MCF 10A (cell line): ENCODE results near the gene IL1A. TPM values are rescaled to one million over a fixed set of nuclear protein-coding genes. Genes with fewer than 3 reads are reported as not detected.

Experiments
- BruUV-seq: library from RNA; stranded (reverse); fragments of 400-500 nt; replicated peaks from 2 replicates; lab custom pipeline; 2021; lab: Mats Ljungman, UMichigan
- CTCF ChIA-PET: fragments of 300-600 bp; sonication (Branson Sonifier 250); formaldehyde crosslinking; extraction: SDS; loops from one replicate; lab custom pipeline; 2021; ENCODE audit warnings: antibody characterized with exemption, inconsistent platforms; lab: Yijun Ruan, JAX
- POLR2A ChIA-PET: fragments of 300-600, 350-650 bp; sonication (Branson Sonifier 250); formaldehyde crosslinking; extraction: SDS; loops from one replicate; lab custom pipeline; 2020; ENCODE audit warnings: antibody characterized with exemption, inconsistent platforms; lab: Yijun Ruan, JAX
- DNase-seq: peaks from one replicate; pipeline ENCODE4 v3.0.0-alpha.2; 2018; ENCODE audit not compliant: unreplicated experiment
- H3K27ac Mint-ChIP-seq: one replicate; pipeline ENCODE4 v1.8.0; 2022; ENCODE audit warnings: mild to moderate bottlenecking, low read depth, mixed read lengths; ENCODE audit not compliant: unreplicated experiment
- H3K27me3 Mint-ChIP-seq: one replicate; pipeline ENCODE4 v1.8.0; 2022; ENCODE audit warnings: mixed read lengths; ENCODE audit not compliant: insufficient read depth, unreplicated experiment
- H3K36me3 Mint-ChIP-seq: one replicate; pipeline ENCODE4 v1.8.0; 2022; ENCODE audit warnings: mild to moderate bottlenecking, moderate library complexity, mixed read lengths; ENCODE audit not compliant: insufficient read depth, unreplicated experiment
- H3K4me1 Mint-ChIP-seq: one replicate; pipeline ENCODE4 v1.8.0; 2022; ENCODE audit warnings: mixed read lengths; ENCODE audit not compliant: insufficient read depth, unreplicated experiment
- H3K4me3 Mint-ChIP-seq: one replicate; pipeline ENCODE4 v1.8.0; 2022; ENCODE audit warnings: mild to moderate bottlenecking, moderate library complexity, mixed read lengths; ENCODE audit not compliant: unreplicated experiment
- H3K9me3 Mint-ChIP-seq: one replicate; pipeline ENCODE4 v1.8.0; 2022; ENCODE audit warnings: mixed read lengths; ENCODE audit not compliant: unreplicated experiment
- CTCF ChIP-seq: fragments of 200-600 bp; IDR thresholded peaks from one replicate; pipeline ENCODE4 v1.8.0; 2022; ENCODE audit warnings: antibody characterized with exemption, mild to moderate bottlenecking; ENCODE audit not compliant: unreplicated experiment
- intact Hi-C: fragments of 100-400 bp; cut with micrococcal nuclease; formaldehyde crosslinking; loops from 2 replicates; pipeline ENCODE4 v1.14.1; 2022
- total RNA-seq: library from RNA; stranded (reverse); gene quantifications from 2 replicates; pipeline ENCODE4 v1.2.3, GENCODE V29; 2022

The IL1A gene
- total RNA-seq, 1 experiment from 2014 or later: 170 TPM

- no peak for TF ChIP-seq CTCF
- intact Hi-C loops: no loop called here
- Mint-ChIP-seq H3K4me3 (no peak overlapping the region), H3K27me3 (no peaks in the 10 kb centered on the region), H3K27ac (no peak overlapping the region), H3K36me3 (peaks cover 6% of the 10 kb centered on the region), H3K4me1 (peaks cover 15% of the 10 kb centered on the region), H3K9me3 (no peaks in the 10 kb centered on the region)
- ChIA-PET POLR2A (interaction anchor here (1.4 kb wide), 1 partner anchor 35 kb away, joined by 4 read pairs; no protein-coding TSS in a partner anchor), CTCF (no interaction called here)
- no peak for DNase-seq
- BruUV-seq: no TSS peak
These were observed 44.0 kb upstream of the IL1A start for GRCh38 chr2:112828251-112828691.

- Mint-ChIP-seq H3K4me3 (no peak overlapping the region), H3K27me3 (no peaks in the 10 kb centered on the region), H3K4me1 (peaks cover 15% of the 10 kb centered on the region), H3K27ac (no peak overlapping the region), H3K36me3 (peaks cover 6% of the 10 kb centered on the region), H3K9me3 (no peaks in the 10 kb centered on the region)
- intact Hi-C loops: no loop called here
- ChIA-PET CTCF (no interaction called here), POLR2A (interaction anchor here (0.9 kb wide), 1 partner anchor 9 kb away, joined by 3 read pairs; the partner anchor contains the start of gene IL1B)
- no peak for TF ChIP-seq CTCF
- no peak for DNase-seq
- BruUV-seq: no TSS peak
These were observed 43.4 kb upstream of the IL1A start for GRCh38 chr2:112827604-112828185.

- intact Hi-C loops: no loop called here
- ChIA-PET POLR2A (interaction anchor here (0.9 to 1.8 kb wide), 2 partner anchors 10 kb away, joined by 3 to 6 read pairs; partner anchors contain the start of gene IL1B), CTCF (no interaction called here)
- TF ChIP-seq CTCF: no peak
- peaks cover 15% of the 10 kb centered on the region for H3K4me1 Mint-ChIP-seq
- no peak overlapping the region for H3K27ac Mint-ChIP-seq
- peaks cover 6% of the 10 kb centered on the region for H3K36me3 Mint-ChIP-seq
- DNase-seq: no peak
- BruUV-seq: no TSS peak
- H3K27me3 Mint-ChIP-seq: no peaks in the 10 kb centered on the region
- H3K4me3 Mint-ChIP-seq: no peak overlapping the region
- no peaks in the 10 kb centered on the region for H3K9me3 Mint-ChIP-seq
These were observed 42.7 kb upstream of the IL1A start for GRCh38 chr2:112827009-112827408.

GRCh38 chr2:112825706-112826105 lies 41.4 kb upstream of the IL1A start:
- no TSS peak for BruUV-seq
- ChIA-PET CTCF (interaction anchor here (0.8 to 1.1 kb wide), 2 partner anchors 9 to 116 kb away, joined by 3 to 4 read pairs; no protein-coding TSS in a partner anchor), POLR2A (interaction anchor here (1.6 to 1.8 kb wide), 3 partner anchors 9 to 11 kb away, joined by 5 to 7 read pairs (median 6); partner anchors contain the start of gene IL1B)
- no peak for TF ChIP-seq CTCF
- Mint-ChIP-seq H3K27ac (peak overlapping the region; percentile 36), H3K36me3 (no peaks in the 10 kb centered on the region), H3K4me1 (peaks cover 15% of the 10 kb centered on the region), H3K4me3 (no peak overlapping the region), H3K27me3 (no peaks in the 10 kb centered on the region), H3K9me3 (no peaks in the 10 kb centered on the region)
- intact Hi-C loops: no loop called here
- no peak for DNase-seq
